SK-N-MC (cell line): ENCODE results near the gene LRRC36.

Experiments used
- EZH2 ChIP-seq: fragments of 200-600 bp; sonication (generic); IDR thresholded peaks from one replicate; pipeline ENCODE4 v1.6.1; 2017; ENCODE audit warnings: antibody characterized with exemption
- FOXP2 ChIP-seq: optimal IDR thresholded peaks from 2 replicates; pipeline ENCODE3; 2011; ENCODE audit warnings: mild to moderate bottlenecking, moderate library complexity; ENCODE audit not compliant: insufficient read depth; ENCODE audit errors: extremely low read length, control extremely low read depth
- POLR2AphosphoS5 ChIP-seq: IDR thresholded peaks from 2 replicates; pipeline ENCODE4 v1.6.1; 2012; ENCODE audit warnings: mild to moderate bottlenecking, low read depth, low read length, borderline replicate concordance

DNA sequence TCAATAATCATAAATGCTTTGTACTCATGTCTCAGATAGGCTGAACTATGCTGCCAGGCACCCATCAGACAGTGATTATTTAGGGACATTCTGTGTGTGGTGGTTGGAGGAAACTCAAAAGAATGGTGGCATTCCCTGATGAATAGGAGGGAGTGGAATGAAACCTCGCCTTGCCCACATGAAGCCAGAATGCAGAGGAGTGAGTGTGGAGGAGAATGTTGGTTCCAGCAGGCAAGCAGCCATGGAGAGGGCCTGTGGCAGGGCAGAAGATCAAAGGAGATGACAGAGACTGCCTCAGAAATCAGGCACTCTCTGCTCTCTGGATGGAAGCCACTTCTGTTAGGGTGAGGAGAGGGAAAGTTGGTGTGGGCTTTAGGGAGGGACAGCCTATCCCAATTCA lies 22.6 kb upstream of the LRRC36 start:
- TF ChIP-seq EZH2 (no peak), POLR2AphosphoS5 (no peak), FOXP2 (no peak)
